CD4-positive, alpha-beta T cell treated with Interleukin-6 for 4 hours (primary cell): ENCODE results near the gene PARD3B.
A peak's percentile ranks its signal among the peaks of the same experiment; 100 is the strongest.

Experiments used
- DNase-seq: peaks from one replicate; pipeline ENCODE4 v3.0.0-alpha.2; 2020; ENCODE audit warnings: mixed read lengths

The PARD3B gene

DNA sequence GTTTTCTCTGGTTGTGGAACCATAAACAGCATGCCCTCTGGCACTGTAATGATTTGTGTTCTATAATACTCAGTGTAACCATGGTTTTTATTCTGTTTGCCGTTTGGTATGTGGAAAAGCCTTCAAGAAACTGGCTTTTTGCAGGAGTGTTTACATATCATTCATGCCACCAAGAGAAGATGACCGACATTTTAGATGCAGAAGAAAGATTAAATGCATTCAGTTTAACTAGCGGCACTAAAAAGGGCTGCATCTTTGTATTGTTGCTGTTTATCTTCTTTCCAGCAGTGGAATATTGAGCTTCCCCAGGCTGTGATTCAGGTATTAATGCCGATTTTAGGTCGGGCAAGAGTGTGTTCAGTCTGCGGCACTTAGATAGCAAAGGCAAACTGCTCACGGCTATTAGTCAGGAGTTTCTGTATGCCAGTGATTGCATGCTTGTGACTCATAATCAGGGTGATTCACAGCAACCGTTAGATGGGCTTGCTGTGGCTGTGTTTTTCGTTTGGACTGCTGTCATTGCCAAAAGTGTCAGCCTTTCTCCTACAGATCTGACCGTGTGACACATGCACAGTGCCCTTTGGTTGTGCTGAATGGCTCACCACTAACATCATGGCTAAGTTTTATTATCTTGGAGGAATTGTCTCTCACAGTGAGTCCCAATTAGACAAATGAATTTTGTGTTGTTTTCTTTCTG is 479.7 kb downstream of the PARD3B start:
- DNase-seq: peak; percentile 30

GRCh38 chr2:205025580-205026240 is 480.4 kb downstream of the PARD3B start:
- DNase-seq: no peak

GRCh38 chr2:205030695-205031094 is 485.4 kb downstream of the PARD3B start:
- DNase-seq: no peak

DNA sequence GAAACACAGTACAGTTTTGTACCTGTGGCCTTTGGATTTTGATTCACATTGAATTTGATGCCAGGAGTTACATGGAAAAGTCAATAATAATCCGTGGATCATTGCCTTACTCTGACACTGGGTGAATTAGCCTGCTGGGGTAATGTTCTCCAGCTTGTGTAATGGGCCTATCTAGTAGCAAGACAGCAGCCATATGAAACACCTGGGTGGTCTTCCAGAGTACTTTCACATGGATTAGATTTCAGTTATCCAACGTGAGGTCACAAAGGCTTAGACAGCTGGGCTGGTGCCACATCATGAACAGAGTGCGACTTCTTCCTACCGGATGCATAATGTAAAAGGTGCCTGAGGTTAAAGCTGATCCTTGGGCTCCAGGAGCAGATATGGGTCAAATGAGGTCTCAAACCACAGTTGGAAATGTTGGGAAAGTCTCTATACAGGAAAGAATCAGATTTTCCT is 486.8 kb downstream of the PARD3B start:
- DNase-seq: no peak

DNA sequence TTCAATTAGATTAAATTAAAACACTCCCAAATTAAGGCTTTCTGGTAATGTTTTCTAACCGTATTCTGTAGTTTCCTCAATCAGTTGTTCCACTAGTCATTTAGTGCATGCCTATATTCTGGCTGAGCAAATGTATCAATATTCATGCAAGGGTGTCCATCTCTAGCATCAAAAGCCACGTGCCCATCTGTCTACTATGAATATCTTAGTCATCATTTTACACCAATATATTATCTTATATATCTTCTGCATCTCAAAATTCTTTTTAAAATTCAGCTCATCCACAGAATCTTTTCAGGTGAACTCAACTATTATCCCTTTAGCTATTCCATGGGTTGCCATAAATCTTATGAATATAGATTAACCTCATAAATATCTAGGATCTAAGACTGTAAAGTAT is 488.2 kb downstream of the PARD3B start:
- DNase-seq: no peak

GRCh38 chr2:205034034-205034433 is 488.8 kb downstream of the PARD3B start:
- no peak for DNase-seq

DNA sequence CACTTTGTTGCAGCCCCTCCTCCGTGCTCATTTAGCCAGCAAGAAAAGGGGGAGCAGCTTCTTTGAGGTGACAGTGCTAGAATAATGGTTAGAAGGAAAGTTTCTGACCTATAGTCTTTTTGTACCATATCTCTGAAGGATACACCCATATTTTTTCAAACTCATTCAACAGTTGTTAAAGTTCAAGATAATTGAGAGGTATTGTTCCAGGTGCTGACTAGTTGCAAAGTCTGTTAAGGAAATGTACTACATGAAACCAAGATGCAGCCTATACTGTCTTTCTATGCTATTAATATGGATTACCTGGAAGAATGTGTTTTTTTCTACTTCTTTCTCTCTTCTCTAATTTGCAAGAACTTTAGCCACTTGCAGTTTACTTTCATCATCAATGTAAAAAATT is 495.0 kb downstream of the PARD3B start:
- no peak for DNase-seq

GRCh38 chr2:205041472-205042130 is 496.3 kb downstream of the PARD3B start:
- no peak for DNase-seq

DNA sequence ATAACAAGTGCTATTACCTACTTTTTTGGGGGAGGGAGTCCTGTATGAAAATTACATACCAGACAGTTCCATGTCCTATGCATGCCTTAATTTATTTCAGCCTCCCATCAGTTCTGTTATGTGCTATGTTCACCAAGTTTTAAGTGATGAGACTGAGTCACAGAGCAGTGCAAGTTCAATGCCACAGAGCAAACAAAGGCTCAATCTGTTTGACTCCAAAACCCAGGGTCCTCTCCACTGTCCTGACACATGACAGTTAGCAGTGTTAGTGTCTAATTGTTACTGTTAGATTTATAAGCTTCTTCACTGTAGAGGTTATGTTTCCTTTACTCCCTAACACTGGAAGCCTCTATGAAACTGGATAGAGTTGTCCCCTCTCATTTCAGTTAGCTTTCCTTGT is 498.0 kb downstream of the PARD3B start:
- DNase-seq: no peak

GRCh38 chr2:205045706-205046105 is 500.4 kb downstream of the PARD3B start:
- DNase-seq: no peak

- DNase-seq: no peak
Observed at GRCh38 chr2:205047273-205047839, 502.1 kb downstream of the PARD3B start.

DNA sequence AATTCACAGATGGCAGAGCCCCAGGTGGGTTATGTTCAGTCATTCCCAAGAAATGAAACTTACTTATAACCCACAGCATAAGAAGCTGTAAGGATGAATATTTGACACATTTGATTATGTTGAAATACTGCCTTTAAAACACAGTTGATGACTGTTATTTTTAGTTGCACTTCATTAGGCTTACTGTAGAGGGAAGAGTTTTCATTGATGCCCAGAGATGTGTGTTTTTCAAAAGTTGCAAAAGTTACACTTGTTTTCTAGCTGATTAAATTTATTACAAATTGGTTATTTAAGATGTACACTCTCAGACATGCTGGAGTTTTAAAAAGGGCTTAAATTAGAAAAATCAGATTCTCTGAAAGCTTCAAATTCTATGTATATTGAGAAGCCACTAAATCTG is 506.1 kb downstream of the PARD3B start:
- no peak for DNase-seq

- no peak for DNase-seq
Observed at GRCh38 chr2:205052781-205053180, 507.5 kb downstream of the PARD3B start.

GRCh38 chr2:205053827-205054410 is 508.6 kb downstream of the PARD3B start:
- DNase-seq: no peak

DNA sequence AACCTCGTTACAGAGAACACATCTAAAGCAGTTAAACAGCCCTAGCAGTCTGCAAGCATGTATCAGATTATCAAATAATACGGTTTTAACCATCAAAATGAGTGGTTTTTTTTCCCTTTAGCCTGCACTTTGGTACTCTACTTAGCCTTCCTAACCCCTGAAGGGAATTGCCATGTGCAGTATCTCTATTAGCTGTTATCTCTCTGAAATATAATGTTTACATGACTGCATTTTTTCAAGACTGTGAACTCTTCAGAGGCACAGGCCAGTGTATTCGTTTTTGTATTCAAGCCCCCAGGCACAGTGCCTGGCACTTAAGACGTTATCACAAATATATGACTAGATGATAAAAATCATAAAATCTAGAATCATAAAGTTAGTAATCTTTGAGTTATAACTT is 509.5 kb downstream of the PARD3B start:
- no peak for DNase-seq

DNA sequence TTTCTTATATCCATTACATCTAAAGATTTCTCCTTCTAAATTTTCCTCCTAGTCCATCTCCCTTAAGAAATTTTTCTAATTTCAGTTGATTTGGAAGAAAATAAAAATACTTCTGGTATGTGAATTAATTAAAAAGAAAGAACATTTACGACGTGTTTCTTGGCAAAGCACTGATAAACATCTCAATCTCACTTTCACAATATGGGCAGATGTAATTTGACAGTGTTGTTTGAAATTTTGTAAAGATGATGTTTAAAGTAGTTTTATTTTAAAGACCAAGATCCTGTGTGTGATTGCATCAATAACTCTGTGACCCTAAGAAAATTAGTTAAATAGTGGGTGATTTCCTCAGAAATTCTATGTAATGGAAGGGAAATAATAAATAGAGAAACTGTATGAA is 510.0 kb downstream of the PARD3B start:
- no peak for DNase-seq

DNA sequence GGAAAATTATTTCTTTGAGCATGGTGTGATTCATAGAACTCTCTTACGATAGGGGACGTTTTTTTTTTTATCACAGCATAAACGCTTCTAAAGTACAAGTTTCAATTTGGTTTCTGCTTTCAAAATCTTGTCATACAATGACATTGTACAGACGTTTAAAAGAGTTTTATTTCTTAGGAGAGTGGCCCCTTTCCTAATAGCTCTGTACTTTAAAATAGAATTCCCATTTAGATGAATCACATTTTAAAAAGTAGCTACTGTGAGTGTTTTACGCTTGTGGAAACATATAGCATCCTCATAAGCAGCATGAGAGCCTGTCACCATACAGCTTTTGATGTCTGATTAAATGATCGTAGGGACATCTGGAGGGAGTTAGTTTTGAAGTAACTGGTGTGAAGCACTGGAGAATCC is 510.9 kb downstream of the PARD3B start:
- DNase-seq: no peak

GRCh38 chr2:205058409-205058808 is 513.1 kb downstream of the PARD3B start:
- no peak for DNase-seq

DNA sequence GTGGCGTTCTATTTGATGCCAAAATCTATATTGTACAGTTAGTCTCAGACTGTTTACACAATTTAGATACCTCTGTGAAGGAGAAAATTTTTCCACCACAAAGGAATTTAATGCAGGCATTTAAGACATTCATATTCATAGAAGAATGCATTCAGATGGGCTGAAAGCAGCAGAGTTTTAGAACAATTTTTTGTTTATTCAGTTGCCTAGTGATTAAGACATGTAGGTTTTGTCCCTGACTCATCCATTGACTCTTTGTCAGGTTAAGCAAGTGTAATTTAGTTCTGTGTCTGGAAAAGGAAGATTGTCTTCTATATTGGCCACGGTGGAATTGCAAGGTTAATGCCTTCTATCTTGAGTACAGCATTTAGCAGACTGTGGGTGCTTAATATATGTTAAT is 515.0 kb downstream of the PARD3B start:
- DNase-seq: no peak

DNA sequence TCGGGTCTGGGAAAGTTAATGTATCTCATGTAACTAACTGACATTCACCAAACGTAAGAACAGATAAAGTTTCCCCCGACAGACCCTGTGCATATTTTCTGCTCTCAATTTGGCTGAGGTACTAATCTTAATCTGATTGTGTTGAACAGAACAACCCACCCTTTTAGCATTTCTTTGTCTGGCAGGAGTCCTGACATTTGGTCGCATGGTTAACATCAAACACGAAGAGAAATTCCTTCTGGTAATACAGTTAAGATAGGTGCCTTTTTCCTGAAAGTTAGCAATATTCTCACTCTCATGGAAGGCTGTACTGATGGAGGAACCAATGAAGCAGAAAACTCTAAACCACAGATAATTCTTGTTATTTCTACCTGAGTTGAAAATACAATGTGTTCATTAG is 520.8 kb downstream of the PARD3B start:
- DNase-seq: no peak

GRCh38 chr2:205069928-205070327 is 524.7 kb downstream of the PARD3B start:
- DNase-seq: no peak

GRCh38 chr2:205070889-205071288 is 525.6 kb downstream of the PARD3B start:
- no peak for DNase-seq

DNA sequence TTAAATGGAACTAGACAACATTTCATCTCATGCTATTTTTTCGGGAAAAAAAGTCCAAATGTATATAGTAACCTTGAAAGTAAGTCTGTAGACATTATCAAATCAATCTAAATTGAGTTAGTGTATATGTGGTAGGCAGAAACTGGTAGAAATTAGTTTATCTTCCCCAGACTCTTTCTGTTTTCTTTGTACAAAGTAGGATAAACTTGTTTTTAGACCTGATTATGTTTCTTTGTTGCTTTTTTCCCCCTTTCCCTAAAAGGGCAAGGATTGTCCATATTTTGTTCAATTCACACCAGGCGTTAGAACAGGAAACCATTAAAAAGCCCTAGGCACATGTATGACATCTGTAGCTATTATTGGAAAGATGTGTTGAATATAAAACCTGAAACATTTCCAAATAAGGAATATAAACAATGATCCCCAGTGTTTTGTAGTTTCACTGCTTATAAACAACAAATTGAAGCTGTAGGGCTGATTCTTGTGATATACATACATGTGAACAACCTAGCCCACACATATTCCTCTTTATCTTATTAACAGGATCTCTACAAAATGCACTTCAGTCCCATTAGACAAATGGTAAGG is 528.3 kb downstream of the PARD3B start:
- no peak for DNase-seq
